ENCODE results near the gene ZMYND19. TPM values are rescaled to one million over a fixed set of nuclear protein-coding genes. Genes with fewer than 3 reads are reported as not detected.
"Not testable (repeated sequence)": the region's sequence is repeated elsewhere in the genome, so short reads cannot be mapped to it uniquely, and the experiment has no call there.

ZMYND19 gene
- total RNA-seq, 1 donor from 2014 or later = 18.4 TPM

GRCh38 chr9:137553654-137554053 lies 36.7 kb downstream of the ZMYND19 start:
- not testable (repeated sequence) for DNase-seq

GRCh38 chr9:137552022-137552768 lies 38.1 kb downstream of the ZMYND19 start:
- DNase-seq = peak; percentile 39

- DNase-seq = peak; percentile 91
These were observed 38.9 kb downstream of the ZMYND19 start, which contains the start of gene MRPL41 for GRCh38 chr9:137551264-137552021. TSS of gene MRPL41 (plus strand) at chr9:137551879. CDS start at chr9:137552082, 203 bp downstream.

- DNase-seq = not testable (repeated sequence)
These were observed 39.4 kb downstream of the ZMYND19 start for GRCh38 chr9:137550958-137551263.

GRCh38 chr9:137550231-137550621 lies 40.1 kb downstream of the ZMYND19 start, which contains the start of gene PNPLA7:
TSS of gene PNPLA7 (minus strand) at chr9:137550402. CDS start at chr9:137550197, 205 bp downstream.
- DNase-seq = peak; percentile 74

- DNase-seq = no peak
These were observed 42.4 kb downstream of the ZMYND19 start for GRCh38 chr9:137547687-137548543.

GRCh38 chr9:137545123-137545522 lies 45.2 kb downstream of the ZMYND19 start:
- no peak for DNase-seq

- no peak for DNase-seq
These were observed 46.0 kb downstream of the ZMYND19 start for GRCh38 chr9:137544176-137544760.

- no peak for DNase-seq
These were observed 46.9 kb downstream of the ZMYND19 start for GRCh38 chr9:137543237-137543963.

GRCh38 chr9:137542486-137542885 lies 47.8 kb downstream of the ZMYND19 start:
- no peak for DNase-seq

GRCh38 chr9:137540536-137540935 lies 49.8 kb downstream of the ZMYND19 start:
- no peak for DNase-seq

GRCh38 chr9:137538058-137538457 lies 52.3 kb downstream of the ZMYND19 start:
- no peak for DNase-seq

- not testable (repeated sequence) for DNase-seq
These were observed 53.6 kb downstream of the ZMYND19 start for GRCh38 chr9:137536594-137537131.

GRCh38 chr9:137535120-137535428 lies 55.2 kb downstream of the ZMYND19 start:
- no peak for DNase-seq

GRCh38 chr9:137534256-137535119 lies 55.8 kb downstream of the ZMYND19 start:
- peak; percentile 74 for DNase-seq

GRCh38 chr9:137532891-137533468 lies 57.3 kb downstream of the ZMYND19 start:
- DNase-seq = not testable (repeated sequence)

All from dermis blood vessel endothelial cell (primary cell).